GM10266 (cell line): Measurements from ENCODE around the gene GSTM1.

Source experiments
- DNase-seq: peaks from one replicate; pipeline ENCODE4 v3.0.0; 2012; ENCODE audit errors: extremely low spot score
- CTCF ChIP-seq: IDR thresholded peaks from 2 replicates; pipeline ENCODE4 v1.5.1; 2012; ENCODE audit warnings: mild to moderate bottlenecking, low read depth; ENCODE audit not compliant: control insufficient read depth, insufficient read depth; ENCODE audit errors: missing control alignments

Gene GSTM1

GRCh38 chr1:109654519-109654918 is 33.1 kb upstream of the GSTM1 start:
- no peak for TF ChIP-seq CTCF
- DNase-seq: no peak

- TF ChIP-seq CTCF: no peak
Observed at GRCh38 chr1:109655615-109656519, 31.8 kb upstream of the GSTM1 start, which contains the start of gene GSTM4. Gene GSTM4 (plus strand): TSS chr1:109656099. CDS start chr1:109656390, 291 bp downstream.

GRCh38 chr1:109657395-109657794 is 30.2 kb upstream of the GSTM1 start:
- no peak for TF ChIP-seq CTCF
- DNase-seq: no peak

More at GRCh38 chr1:109655615-109656519, 31.8 kb upstream of the GSTM1 start, which contains the start of gene GSTM4:
- peak; percentile 86 for DNase-seq

GRCh38 chr1:109657970-109658369 is 29.6 kb upstream of the GSTM1 start:
- no peak for DNase-seq
- no peak for TF ChIP-seq CTCF

- no peak for DNase-seq
- TF ChIP-seq CTCF: no peak
Observed at GRCh38 chr1:109658533-109659042, 29.0 kb upstream of the GSTM1 start.

GRCh38 chr1:109659145-109659544 is 28.5 kb upstream of the GSTM1 start:
- DNase-seq: no peak
- TF ChIP-seq CTCF: no peak
